ENCODE measurements around the gene HOOK2. TPM values are rescaled to one million over a fixed set of nuclear protein-coding genes. Genes with fewer than 3 reads are reported as not detected.
A peak's percentile ranks its signal among the peaks of the same experiment; 100 is the strongest.

HOOK2 gene
- total RNA-seq, 2 experiments from 2014 or later = 17.3 to 18.4 TPM

DNA sequence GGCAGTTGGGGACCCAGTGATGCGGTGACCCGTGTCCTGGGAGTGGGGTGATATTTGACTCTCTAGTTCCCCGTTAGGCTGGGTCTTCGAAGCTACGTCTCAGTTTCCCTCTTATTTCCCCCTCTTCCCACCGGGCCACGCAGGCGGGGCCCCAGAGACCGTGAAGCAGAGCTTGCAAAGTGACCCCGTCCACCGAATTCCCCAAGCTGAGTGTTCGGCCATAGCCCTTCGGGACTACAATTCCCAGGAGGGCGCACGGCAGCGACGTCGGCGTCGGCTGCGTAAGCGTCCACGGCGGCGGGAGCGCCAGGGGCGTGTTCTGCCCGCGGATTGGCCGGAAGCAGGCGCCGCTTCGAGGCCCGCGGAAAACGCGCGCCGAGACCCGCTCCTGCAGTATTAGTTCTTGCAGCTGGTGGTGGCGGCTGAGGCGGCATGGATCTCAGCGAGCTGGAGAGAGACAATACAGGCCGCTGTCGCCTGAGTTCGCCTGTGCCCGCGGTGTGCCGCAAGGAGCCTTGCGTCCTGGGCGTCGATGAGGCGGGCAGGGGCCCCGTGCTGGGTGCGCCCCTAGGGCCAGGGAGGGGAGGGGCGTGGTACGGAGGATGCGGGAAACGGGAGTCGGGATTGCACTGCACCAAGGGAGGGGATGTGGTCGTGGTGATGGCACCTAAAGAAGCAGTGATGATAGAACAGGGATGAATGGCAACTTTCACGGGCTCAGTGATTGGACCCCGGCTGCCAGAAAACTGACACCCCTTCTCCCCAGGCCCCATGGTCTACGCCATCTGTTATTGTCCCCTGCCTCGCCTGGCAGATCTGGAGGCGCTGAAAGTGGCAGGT, 31.1 kb upstream of the HOOK2 start, which contains the start of gene RNASEH2A:
TSS of gene RNASEH2A (plus strand) at position 343 of the 840 bp plus-strand sequence. CDS start at position 433, 90 bp downstream.
- Mint-ChIP-seq H3K27me3 (peaks cover 2% of the 10 kb centered on the region), H3K4me3 (peak within 1 kb of the TSS; percentile 86), H3K9me3 (no peaks in the 10 kb centered on the region), H3K36me3 (ENCODE audit: low read depth) (peaks cover 27% of the 10 kb centered on the region), H3K27ac (peak within 1 kb of the TSS; percentile 89), H3K4me1 (ENCODE audit: low read depth) (peaks cover 18% of the 10 kb centered on the region)
- intact Hi-C loops (cut with micrococcal nuclease) = no loop called here
- TF ChIP-seq, protein P1, sequence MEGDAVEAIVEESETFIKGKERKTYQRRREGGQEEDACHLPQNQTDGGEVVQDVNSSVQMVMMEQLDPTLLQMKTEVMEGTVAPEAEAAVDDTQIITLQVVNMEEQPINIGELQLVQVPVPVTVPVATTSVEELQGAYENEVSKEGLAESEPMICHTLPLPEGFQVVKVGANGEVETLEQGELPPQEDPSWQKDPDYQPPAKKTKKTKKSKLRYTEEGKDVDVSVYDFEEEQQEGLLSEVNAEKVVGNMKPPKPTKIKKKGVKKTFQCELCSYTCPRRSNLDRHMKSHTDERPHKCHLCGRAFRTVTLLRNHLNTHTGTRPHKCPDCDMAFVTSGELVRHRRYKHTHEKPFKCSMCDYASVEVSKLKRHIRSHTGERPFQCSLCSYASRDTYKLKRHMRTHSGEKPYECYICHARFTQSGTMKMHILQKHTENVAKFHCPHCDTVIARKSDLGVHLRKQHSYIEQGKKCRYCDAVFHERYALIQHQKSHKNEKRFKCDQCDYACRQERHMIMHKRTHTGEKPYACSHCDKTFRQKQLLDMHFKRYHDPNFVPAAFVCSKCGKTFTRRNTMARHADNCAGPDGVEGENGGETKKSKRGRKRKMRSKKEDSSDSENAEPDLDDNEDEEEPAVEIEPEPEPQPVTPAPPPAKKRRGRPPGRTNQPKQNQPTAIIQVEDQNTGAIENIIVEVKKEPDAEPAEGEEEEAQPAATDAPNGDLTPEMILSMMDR (IDR thresholded peaks at IDR 0.05) = no peak
- DNase-seq (peak; percentile 93), ATAC-seq (peak; percentile 91)
- ChIA-PET POLR2A (interaction anchor here (0.6 to 1.9 kb wide), 8 partner anchors 9 to 131 kb away, joined by 3 to 8 read pairs (median 3); partner anchors contain the start of genes CALR and JUNB), CTCF (interaction anchor here (1.1 to 2.4 kb wide), 8 partner anchors 10 to 41 kb away, joined by 3 to 20 read pairs (median 5); partner anchors contain the start of gene JUNB)

DNA sequence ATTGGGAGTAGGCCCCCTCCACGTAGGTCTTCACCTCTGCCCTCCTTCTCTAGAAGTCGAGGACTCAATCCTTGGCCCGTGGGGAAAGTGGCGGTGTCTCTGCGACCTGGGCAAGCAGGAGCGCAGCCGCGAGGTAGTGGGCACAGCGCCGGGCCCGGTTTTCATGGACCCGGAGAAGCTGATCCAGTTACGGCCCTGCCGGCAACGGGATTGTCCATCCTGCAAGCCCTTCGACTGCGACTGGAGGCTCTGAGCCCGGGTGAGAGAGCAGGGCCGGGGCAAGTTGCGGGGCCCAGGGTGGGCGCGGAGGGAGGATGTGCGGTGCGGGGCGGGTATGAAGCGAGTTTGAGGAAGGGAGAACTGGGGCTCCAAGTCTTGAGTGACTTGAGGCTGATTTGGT, 28.7 kb upstream of the HOOK2 start:
- ChIA-PET CTCF (interaction anchor here (3.0 to 14.2 kb wide), 2 partner anchors 41 to 43 kb away, joined by 16 to 480 read pairs; no protein-coding TSS in a partner anchor), POLR2A (interaction anchor here (1.1 to 1.2 kb wide), 2 partner anchors 11 to 69 kb away, joined by 3 to 4 read pairs; no protein-coding TSS in a partner anchor)
- Mint-ChIP-seq H3K4me1 (ENCODE audit: low read depth) (peaks cover 30% of the 10 kb centered on the region), H3K4me3 (no peak overlapping the region), H3K27me3 (peaks cover 2% of the 10 kb centered on the region), H3K27ac (no peak overlapping the region), H3K9me3 (no peaks in the 10 kb centered on the region), H3K36me3 (ENCODE audit: low read depth) (peaks cover 31% of the 10 kb centered on the region)
- DNase-seq = no peak
- TF ChIP-seq, protein P1 (IDR thresholded peaks at IDR 0.05) = no peak
- no peak for ATAC-seq
- intact Hi-C loops (cut with micrococcal nuclease) = no loop called here

DNA sequence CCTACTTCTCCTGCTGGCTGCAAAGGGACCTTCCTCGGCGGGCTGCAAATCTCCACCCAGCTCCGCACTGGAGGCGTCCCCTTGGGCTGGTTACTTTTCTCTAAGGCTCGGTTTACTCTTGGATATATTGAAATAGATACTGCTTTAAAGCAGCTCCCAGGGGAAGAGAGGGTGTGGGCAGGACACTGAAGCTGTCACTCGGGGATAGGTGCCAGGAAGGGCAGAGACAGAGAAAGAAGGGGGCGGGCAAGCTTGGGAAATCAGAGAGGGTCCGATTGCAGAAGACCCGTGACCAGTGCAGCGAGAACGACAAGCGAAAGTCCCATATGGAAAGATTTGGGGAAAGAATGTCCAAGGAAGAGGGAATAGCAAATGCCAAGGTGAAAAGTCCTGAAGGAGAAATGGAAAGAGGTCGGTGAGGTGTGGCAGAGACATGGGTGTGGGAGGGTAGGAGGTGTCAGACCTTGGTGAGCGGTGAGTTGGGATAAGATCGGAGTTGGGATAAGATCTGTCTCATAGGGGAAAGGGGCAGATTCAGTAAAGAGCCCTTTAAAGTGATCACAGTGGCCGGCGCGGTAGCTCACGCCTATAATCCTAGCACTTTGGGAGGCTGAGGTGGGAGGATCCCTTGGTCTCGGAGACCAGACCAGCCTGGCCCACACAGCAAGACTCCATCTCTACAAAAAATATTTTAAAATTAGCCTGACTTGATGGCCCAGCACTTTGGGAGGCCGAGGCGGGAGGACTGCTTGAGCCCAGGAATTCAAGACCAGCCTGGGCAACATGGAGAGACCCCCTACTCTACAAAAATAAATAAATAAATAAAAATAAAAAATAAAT, 27.1 kb upstream of the HOOK2 start:
- POLR2A ChIA-PET = interaction anchor here (0.6 to 2.8 kb wide), 13 partner anchors 9 to 137 kb away, joined by 3 to 10 read pairs (median 4); partner anchors contain the start of genes FBXW9, GET3 and JUNB
- CTCF ChIA-PET = interaction anchor here (0.6 to 14.2 kb wide), 8 partner anchors 10 to 163 kb away, joined by 3 to 480 read pairs (median 4); no protein-coding TSS in a partner anchor
- intact Hi-C loops (cut with micrococcal nuclease) = no loop called here
- Mint-ChIP-seq H3K4me3 (peak overlapping the region; percentile 90), H3K4me1 (ENCODE audit: low read depth) (peaks cover 26% of the 10 kb centered on the region), H3K36me3 (ENCODE audit: low read depth) (peaks cover 25% of the 10 kb centered on the region), H3K9me3 (no peaks in the 10 kb centered on the region), H3K27ac (peak overlapping the region; percentile 63), H3K27me3 (peaks cover 2% of the 10 kb centered on the region)
- TF ChIP-seq, protein P1 (IDR thresholded peaks at IDR 0.05) = no peak
- no peak for DNase-seq
- ATAC-seq = no peak

DNA sequence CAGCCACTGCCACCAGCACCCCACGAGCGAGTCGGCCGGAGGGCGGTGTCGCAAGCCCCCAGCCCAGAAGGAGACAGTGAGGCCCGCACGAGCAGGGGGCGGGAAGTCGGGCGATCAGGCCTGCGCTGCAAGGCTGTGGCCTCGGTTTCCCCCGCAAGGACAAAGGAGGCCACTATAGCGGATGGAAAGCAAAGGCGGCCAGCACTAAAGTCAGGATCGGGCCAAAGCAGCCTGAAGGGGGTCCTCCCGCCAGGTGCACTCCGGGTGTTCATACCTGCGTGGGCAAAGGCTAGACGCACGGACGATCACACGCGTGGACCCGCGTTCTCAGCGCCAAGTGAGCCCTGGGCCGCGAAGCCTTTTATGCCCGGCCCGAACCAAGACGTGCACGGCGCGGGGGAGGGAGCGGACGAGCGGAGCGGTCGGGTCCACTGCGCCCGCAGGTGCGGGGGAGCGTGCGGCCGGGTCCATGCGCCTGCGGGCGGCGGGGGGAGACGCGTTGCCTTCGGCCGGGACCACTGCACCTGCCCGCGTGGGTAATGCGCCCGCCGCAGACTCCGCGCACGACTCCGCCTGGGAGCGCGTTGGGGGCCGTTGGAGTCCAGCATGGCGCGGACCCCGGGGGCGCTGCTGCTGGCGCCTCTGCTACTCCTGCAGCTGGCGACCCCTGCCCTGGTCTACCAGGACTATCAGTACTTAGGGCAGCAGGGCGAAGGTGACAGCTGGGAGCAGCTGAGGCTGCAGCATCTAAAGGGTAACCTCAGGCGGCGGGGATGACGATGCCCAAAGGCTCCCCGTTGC, 26.3 kb upstream of the HOOK2 start, which contains the start of the genes PRDX2 and THSD8:
TSS of gene PRDX2 (minus strand) at position 335 of the 801 bp plus-strand sequence. CDS start 539 bp downstream, outside the sequence.
TSS of gene THSD8 (plus strand) at position 604 of the 801 bp plus-strand sequence. CDS start at position 607, 3 bp downstream.
- intact Hi-C loops (cut with micrococcal nuclease) = no loop called here
- no peaks in the 10 kb centered on the region for H3K9me3 Mint-ChIP-seq
- H3K4me1 Mint-ChIP-seq (ENCODE audit: low read depth) = peaks cover 24% of the 10 kb centered on the region
- TF ChIP-seq, protein P1 (IDR thresholded peaks at IDR 0.05) = peak; percentile 23
- CTCF ChIA-PET = interaction anchor here (1.1 to 14.2 kb wide), 8 partner anchors 9 to 125 kb away, joined by 3 to 480 read pairs (median 32); no protein-coding TSS in a partner anchor
- DNase-seq = peak; percentile 81
- H3K27ac Mint-ChIP-seq = peak within 1 kb of the TSS; percentile 81
- H3K4me3 Mint-ChIP-seq = peak within 1 kb of the TSS; percentile 90
- POLR2A ChIA-PET = interaction anchor here (0.7 to 2.8 kb wide), 11 partner anchors 9 to 106 kb away, joined by 3 to 10 read pairs (median 5); partner anchors contain the start of genes FBXW9, GET3, JUNB and TRIR
- H3K36me3 Mint-ChIP-seq (ENCODE audit: low read depth) = peaks cover 17% of the 10 kb centered on the region
- H3K27me3 Mint-ChIP-seq = peaks cover 2% of the 10 kb centered on the region
- peak; percentile 74 for ATAC-seq
